OCI-LY3 (cell line): ENCODE measurements around the gene PLAC9.
A peak's percentile ranks its signal among the peaks of the same experiment; 100 is the strongest.

ENCODE experiments used
- H2AFZ ChIP-seq: fragments of 200-600, 300-600 bp; shearing (Covaris generic); 2 replicates; pipeline ENCODE4 v1.6.0; 2014; ENCODE audit warnings: antibody characterized with exemption, low read depth, low read length
- H3K27ac ChIP-seq: fragments of 200-600, 300-600 bp; sonication (generic); 2 replicates; pipeline ENCODE4 v1.5.1; 2014; ENCODE audit warnings: mild to moderate bottlenecking, low read length, moderate library complexity, mixed read lengths
- H3K27me3 ChIP-seq: fragments of 200-600, 300-600 bp; sonication (generic); 2 replicates; pipeline ENCODE4 v1.6.1; 2014; ENCODE audit warnings: low read depth, low read length, mixed read lengths
- H3K36me3 ChIP-seq: fragments of 200-600, 300-600 bp; sonication (generic); replicated peaks from 2 replicates; pipeline ENCODE3; 2014; ENCODE audit warnings: low read depth, low read length, mixed read lengths
- H3K4me1 ChIP-seq: fragments of 300-600, 200-600 bp; sonication (generic); 2 replicates; pipeline ENCODE4 v1.6.1; 2014; ENCODE audit warnings: low read length, mixed read lengths
- H3K4me2 ChIP-seq: fragments of 200-600, 300-600 bp; sonication (generic); 2 replicates; pipeline ENCODE4 v1.6.1; 2014; ENCODE audit warnings: low read length, mixed read lengths
- H3K4me3 ChIP-seq: fragments of 300-600, 200-600 bp; sonication (generic); 2 replicates; pipeline ENCODE4 v1.5.1; 2014; ENCODE audit warnings: antibody characterized with exemption, mild to moderate bottlenecking, low read length, moderate library complexity
- H3K79me2 ChIP-seq: fragments of 300-600, 200-600 bp; shearing (Covaris generic); 2 replicates; pipeline ENCODE4 v1.6.1; 2014; ENCODE audit warnings: mild to moderate bottlenecking, low read length, mixed read lengths
- H3K9ac ChIP-seq: fragments of 300-600, 200-600 bp; shearing (Covaris generic); 2 replicates; pipeline ENCODE4 v1.6.0; 2014; ENCODE audit warnings: mild to moderate bottlenecking, low read length, moderate library complexity
- H3K9me3 ChIP-seq: fragments of 200-600, 300-600 bp; shearing (Covaris generic); 2 replicates; pipeline ENCODE4 v1.6.1; 2014; ENCODE audit warnings: low read length, mixed read lengths; ENCODE audit not compliant: insufficient read depth
- H4K20me1 ChIP-seq: fragments of 200-600, 300-600 bp; sonication (generic); 2 replicates; pipeline ENCODE4 v1.6.1; 2016; ENCODE audit warnings: low read length, mixed read lengths; ENCODE audit not compliant: insufficient read depth
- CTCF ChIP-seq: fragments of 200-600, 300-600 bp; sonication (generic); IDR thresholded peaks from 2 replicates; pipeline ENCODE4 v1.5.1; 2014; ENCODE audit warnings: antibody characterized with exemption, low read length, low read depth
- EZH2phosphoT487 ChIP-seq: fragments of 200-600 bp; shearing (Covaris generic); IDR thresholded peaks from 2 replicates; pipeline ENCODE4 v1.6.1; 2018; ENCODE audit warnings: antibody characterized with exemption, mixed run types, low read depth

Gene PLAC9

GRCh38 chr10:80183436-80183835 is 50.9 kb downstream of the PLAC9 start:
- no peak overlapping the region for H3K9ac ChIP-seq
- no peak overlapping the region for H3K4me3 ChIP-seq
- no peaks in the 10 kb centered on the region for H3K9me3 ChIP-seq
- no peak overlapping the region for H3K4me2 ChIP-seq
- peaks cover 83% of the 10 kb centered on the region for H4K20me1 ChIP-seq
- TF ChIP-seq EZH2phosphoT487 (no peak), CTCF (no peak)
- H3K4me1 ChIP-seq: peaks cover 28% of the 10 kb centered on the region
- H3K27ac ChIP-seq: no peak overlapping the region
- H3K27me3 ChIP-seq: no peaks in the 10 kb centered on the region
- H3K79me2 ChIP-seq: peaks cover 94% of the 10 kb centered on the region
- no peaks in the 10 kb centered on the region for H3K36me3 ChIP-seq
- H2AFZ ChIP-seq: no peak overlapping the region

- Histone ChIP-seq H3K27me3 (no peaks in the 10 kb centered on the region), H3K4me2 (no peak overlapping the region), H3K4me1 (peaks cover 36% of the 10 kb centered on the region), H2AFZ (no peak overlapping the region), H3K27ac (no peak overlapping the region), H3K79me2 (peaks cover 94% of the 10 kb centered on the region), H3K9me3 (no peaks in the 10 kb centered on the region), H4K20me1 (peaks cover 77% of the 10 kb centered on the region), H3K36me3 (no peaks in the 10 kb centered on the region), H3K4me3 (no peak overlapping the region), H3K9ac (no peak overlapping the region)
- no peak for TF ChIP-seq CTCF
- TF ChIP-seq EZH2phosphoT487: no peak
Observed at GRCh38 chr10:80184291-80184690, 51.8 kb downstream of the PLAC9 start.

- Histone ChIP-seq H3K79me2 (peaks cover 95% of the 10 kb centered on the region), H3K4me2 (no peak overlapping the region), H3K9ac (no peak overlapping the region), H3K9me3 (no peaks in the 10 kb centered on the region), H2AFZ (no peak overlapping the region), H3K27ac (no peak overlapping the region), H4K20me1 (peaks cover 67% of the 10 kb centered on the region), H3K4me3 (no peak overlapping the region), H3K4me1 (peaks cover 43% of the 10 kb centered on the region), H3K36me3 (no peaks in the 10 kb centered on the region), H3K27me3 (no peaks in the 10 kb centered on the region)
- no peak for TF ChIP-seq CTCF
- TF ChIP-seq EZH2phosphoT487: no peak
Observed at GRCh38 chr10:80185578-80186299, 53.2 kb downstream of the PLAC9 start.

GRCh38 chr10:80186364-80187012 is 54.0 kb downstream of the PLAC9 start:
- Histone ChIP-seq H3K36me3 (peaks cover 2% of the 10 kb centered on the region), H3K9ac (peak overlapping the region; percentile 58; the same call in 1 of the 2 replicates), H3K4me2 (peak overlapping the region; percentile 97), H3K27ac (peak overlapping the region; percentile 84), H4K20me1 (peaks cover 66% of the 10 kb centered on the region), H3K4me1 (peaks cover 43% of the 10 kb centered on the region), H2AFZ (no peak overlapping the region), H3K27me3 (no peaks in the 10 kb centered on the region), H3K79me2 (peaks cover 96% of the 10 kb centered on the region), H3K9me3 (no peaks in the 10 kb centered on the region), H3K4me3 (peak overlapping the region; percentile 70)
- no peak for TF ChIP-seq EZH2phosphoT487
- TF ChIP-seq CTCF: no peak
